NCI-H2227 (cell line): ENCODE measurements around the gene RPGR.

Experiments used
- DNase-seq: peaks from one replicate; lab custom pipeline; 2025; ENCODE audit not compliant: unreplicated experiment; lab: John Stamatoyannopoulos, UW

RPGR gene

GRCh38 chrX:38260231-38260630 is 67.1 kb downstream of the RPGR start:
- peak; percentile 38 for DNase-seq

- DNase-seq, result no peak
These were observed 71.3 kb downstream of the RPGR start for GRCh38 chrX:38256019-38256418.

DNA sequence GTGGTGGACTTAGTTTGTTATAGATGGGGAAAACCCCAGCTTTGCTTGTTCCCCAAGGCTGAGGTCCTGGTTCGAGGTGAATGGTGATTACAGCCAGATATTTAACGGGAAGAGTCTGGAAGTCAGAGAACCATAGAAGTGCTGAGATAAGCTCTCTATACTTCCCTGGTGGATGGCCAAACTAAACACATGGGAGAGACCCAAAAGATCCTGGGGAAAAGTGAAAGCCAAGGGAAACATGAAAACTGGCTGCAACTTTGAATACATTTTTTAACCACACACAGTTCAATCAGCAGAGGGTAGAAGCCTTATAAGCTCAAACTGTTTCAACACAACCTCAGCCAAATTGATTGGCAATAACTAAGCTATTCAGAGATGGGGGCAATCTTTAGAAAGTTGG is 77.3 kb downstream of the RPGR start:
- DNase-seq, result no peak

DNA sequence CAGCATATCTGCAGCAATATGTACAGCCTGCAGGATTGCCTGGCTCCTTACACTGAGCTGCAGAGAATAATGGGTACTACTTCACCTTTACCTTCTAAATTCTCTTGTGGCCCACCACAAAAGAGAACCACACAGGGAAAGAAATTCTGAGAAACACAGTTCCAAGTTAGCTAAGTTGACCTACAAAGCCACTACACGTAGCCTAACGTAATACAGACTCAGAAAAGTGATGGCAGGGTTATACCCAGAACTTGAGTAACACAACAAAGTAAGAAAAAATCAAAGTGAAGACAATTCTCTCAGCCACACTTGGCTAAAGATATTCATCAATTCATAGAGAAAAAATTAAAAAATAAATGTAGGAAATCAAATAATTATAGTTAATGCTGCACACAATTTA is 80.3 kb downstream of the RPGR start:
- DNase-seq, result no peak

DNA sequence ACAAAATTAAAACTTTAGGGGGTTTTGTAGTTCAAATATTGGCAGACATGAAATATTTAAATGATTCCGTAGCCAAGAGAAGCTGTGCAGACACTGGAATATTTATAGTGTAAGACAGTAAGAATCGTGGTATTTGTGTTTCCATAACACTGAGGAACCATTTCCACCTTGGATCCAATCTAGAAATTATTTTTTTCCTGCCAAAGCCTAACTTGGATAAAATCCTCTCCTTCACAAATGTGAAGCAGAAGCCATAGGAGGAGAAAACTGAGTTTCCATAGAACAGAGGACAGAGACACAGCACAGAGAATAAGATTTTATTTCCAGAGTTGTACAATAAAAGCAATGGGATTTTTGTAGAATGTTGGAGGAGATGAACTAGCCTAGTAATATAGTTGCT is 86.8 kb downstream of the RPGR start:
- no peak for DNase-seq

- DNase-seq, result no peak
These were observed 90.3 kb downstream of the RPGR start for GRCh38 chrX:38236901-38237615.

GRCh38 chrX:38233891-38234667 is 93.2 kb downstream of the RPGR start:
- no peak for DNase-seq

DNA sequence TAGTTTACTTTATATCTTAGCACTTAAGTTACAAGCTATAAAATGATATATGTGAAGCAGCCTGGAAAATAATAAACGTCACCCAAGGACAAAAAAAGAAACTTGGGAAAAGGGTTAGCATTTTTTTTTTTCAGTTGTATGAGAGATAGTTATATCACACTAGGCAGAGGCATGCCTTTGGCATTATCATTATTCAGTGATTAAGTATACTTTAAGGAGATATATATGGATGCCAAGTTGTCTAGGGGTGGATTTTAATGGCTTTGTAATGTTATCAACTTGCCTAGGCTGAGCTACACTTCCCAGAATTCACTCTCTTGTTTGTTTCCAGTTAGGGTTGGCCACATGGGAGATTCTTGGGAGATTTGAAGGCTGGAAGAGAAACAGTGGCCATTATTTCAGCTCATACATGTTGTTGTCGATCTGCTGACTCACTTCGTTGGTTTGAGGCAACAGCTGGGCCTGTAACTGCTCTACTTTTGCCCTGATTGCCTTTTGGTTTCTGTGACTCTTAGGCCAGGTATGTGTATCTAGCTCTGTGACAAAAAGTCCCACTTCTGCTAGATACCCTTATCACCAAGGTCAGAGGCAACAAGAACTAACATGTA is 95.1 kb downstream of the RPGR start:
- no peak for DNase-seq

GRCh38 chrX:38225093-38225492 is 102.2 kb downstream of the RPGR start:
- peak; percentile 28 for DNase-seq

DNA sequence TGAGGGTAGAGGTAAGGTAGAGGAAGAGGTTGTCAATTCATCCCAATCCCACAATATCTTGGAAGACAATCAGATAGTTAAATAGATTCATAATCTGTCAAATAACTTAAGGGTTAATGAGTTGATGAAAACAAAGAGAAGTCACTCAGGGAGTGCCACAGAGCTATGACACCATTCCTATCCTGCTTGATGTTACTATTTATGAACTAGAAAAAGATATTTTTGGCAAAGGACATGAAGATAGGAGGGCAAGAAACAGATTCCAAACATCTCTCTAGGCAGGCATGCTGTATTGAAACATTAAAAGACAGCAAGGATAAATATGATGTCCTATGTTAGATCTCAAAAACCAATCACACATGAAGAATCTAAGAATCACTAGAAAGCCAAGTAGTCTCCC is 103.1 kb downstream of the RPGR start:
- DNase-seq, result no peak

GRCh38 chrX:38221391-38221929 is 105.8 kb downstream of the RPGR start:
- DNase-seq, result no peak

GRCh38 chrX:38220415-38221390 is 106.6 kb downstream of the RPGR start, which contains the start of gene SRPX:
Gene SRPX, minus strand, starts transcription at chrX:38220871. Its CDS starts 79 bp downstream, at chrX:38220792.
- DNase-seq, result peak; percentile 75

DNA sequence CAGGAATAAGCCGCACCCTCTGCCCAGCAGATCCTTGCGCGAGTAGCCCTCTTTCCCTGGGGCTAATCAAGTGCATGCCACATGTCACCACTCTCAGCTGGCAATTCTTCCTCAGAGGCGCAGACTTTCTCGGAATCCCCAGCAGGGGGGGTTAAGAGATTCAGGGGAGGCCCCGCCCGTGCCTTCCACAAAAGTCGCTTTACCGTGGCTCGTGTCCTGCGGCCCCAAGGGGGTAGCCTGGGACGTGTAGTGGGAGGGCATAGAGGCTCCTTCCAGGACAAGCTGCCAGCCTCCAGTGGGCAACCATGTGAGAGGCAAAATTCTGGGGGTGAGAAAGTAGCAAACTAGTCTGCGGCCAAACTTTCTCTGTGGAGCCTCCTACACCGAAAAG is 107.3 kb downstream of the RPGR start:
- DNase-seq, result peak; percentile 87
